Activated gamma-delta T cell treated with Interleukin-2 at 50 U/mL for 16 hours (primary cell): ENCODE results near the gene OGFR.

Experiments used
- DNase-seq: peaks from one replicate; pipeline ENCODE4 v3.0.0-alpha.2; 2020

OGFR gene

DNA sequence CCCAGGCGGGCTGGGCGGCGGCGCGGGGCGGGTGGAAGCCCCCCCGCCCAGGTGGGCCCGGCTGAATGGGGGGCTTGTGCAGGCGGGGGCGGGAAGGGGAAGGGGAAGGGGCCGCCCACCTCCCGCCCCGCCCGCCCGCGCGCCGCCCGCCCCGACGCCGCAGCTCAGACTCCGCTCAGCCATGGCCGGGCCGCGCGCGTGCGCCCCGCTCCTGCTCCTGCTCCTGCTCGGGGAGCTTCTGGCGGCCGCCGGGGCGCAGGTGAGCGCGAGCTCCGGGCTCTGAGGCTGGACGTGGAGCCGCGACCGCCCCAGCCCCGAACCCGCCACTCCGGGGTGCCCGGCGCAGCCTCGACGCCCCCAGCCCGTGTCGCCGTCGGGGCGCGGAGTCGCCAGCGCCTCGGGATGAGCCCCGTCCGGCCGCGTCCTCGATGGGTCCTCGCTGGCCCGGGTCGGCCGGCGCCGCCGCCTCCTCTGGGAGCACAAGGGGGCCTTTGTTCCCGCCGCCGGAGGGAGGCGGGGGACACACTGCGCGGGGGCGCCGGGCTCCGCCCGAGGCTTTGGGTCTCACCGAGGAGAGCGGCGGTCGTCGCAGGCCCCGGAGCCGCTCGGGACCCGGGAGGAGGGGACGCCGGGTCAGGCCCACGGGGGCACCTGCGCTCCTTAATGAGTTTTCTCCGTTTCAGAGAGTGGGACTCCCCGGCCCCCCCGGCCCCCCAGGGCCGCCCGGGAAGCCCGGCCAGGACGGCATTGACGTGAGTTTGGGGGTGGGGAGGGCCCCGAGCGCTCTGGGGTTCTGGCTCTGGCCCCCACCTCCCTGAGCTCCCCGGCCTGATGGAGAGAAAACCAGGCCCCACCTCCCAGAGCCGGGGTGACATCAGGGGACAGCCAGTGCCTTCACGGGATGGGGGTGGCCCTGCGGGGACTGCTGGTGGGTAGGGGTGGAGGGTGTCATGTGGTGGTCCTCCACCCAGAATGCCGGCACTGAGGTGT, 12.5 kb downstream of the OGFR start, which contains the start of gene COL9A3:
Gene COL9A3, plus strand, starts transcription at position 167 of the 990 bp plus-strand sequence. Its CDS starts 15 bp downstream, at position 182.
- no peak for DNase-seq

DNA sequence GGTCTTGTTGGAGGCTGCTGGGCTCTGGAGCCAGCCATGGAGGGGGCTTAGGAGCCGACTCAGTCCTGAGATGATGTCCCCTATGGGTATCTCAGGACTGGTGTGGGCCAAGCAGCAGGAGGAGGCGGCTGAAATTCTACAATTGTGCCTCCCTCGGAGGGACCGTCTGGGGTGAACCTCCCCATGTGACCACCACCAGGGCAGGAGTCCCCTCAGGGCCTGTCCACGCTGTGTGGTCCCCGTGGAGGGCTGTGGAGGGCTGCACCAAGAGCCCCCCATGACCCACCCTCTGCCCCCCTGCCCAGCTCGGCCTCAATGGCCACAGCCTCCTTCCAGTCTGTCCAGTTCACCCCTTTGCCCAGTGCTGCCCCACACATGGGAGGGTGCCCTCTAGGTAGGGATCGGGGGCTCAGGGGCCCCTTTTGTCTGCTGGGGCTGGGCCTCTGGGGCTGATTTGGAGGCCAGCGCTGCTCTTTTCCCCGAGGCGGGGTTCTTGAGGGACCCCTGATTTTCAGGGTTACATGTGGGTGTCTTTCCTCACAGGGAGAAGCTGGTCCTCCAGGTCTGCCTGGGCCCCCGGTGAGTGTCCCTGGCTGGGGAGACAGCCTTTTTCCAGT, 13.4 kb downstream of the OGFR start:
- no peak for DNase-seq

DNA sequence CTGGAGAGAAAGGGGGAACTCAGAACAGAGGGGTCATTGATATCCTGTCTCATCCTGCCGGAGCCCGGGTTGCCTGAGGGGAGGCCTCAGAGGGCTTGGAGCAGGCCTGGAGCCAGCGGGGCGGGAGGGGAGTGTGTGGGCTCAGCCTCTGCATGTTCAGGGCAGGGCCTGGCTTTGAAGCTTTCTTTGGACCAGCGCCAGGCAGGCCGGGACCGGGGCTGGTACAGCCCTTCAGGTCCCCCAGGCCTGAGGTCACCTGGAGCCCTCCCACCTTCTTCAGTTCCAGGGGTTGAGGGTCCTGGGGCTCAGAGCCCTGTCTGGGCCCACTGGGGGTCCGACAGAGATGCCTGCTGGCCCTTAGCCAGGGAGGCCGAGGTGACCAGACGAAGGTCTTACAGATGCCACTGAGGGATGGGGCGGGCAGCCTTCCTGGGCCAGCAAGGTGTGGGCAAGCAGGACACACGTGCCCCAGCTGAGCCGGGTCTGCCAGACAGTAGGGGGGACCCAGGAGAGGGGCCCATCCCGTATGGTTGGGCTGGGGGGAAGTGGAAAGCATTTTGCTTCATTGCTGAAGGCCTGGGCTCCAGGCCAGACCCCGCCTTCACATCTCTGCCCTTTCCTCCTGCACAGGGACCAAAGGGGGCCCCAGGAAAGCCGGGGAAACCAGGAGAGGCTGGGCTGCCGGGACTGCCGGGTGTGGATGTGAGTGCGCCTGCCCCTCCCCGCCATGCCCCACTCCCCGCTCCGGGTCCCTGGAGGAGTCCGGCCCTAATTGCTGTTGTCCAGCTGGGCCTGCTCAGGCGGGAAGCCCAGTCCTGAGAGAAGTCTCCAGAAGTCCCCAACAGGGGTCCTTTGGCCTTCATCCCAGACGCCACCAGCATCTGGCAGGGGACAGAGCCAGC, 14.2 kb downstream of the OGFR start:
- DNase-seq = no peak

- no peak for DNase-seq
These were observed 15.0 kb downstream of the OGFR start for GRCh38 chr20:62819494-62820174.

DNA sequence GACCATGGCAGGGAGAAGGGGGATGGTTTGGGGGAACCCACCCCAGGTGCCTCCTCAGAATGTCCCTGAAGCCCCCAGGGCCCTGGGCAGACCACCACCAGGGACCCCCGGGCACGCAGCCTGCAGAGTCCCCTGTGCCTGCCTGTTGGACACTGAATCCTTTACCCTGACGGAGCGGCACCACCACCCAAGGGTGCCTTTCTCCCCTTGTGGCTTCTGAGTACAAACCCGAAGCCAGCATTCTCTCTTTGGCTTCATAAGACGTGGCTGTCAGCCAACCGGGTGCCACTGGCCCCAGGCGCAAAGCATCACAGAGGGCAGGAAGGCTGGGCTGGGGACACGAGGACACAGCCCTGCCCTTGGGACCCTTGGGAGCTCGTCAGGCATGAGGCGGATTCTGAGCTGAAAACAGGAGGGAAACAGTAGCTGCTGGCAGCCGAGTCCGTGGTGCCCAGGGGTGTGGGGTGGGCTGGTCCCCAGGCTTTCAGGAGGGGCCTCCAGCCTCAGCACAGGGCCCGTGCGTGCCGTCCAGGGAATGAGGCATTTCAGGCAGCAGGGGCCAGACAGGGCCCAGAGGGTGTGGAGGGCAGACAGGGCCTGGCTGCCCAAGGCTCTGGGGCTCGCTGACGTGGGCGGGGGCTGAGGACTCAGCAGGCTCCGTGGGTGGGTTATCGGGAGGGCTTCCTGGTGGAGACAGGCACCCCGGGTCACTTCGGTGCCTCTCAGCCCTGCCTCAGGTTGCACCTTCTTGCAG, 15.8 kb downstream of the OGFR start:
- DNase-seq = no peak

DNA sequence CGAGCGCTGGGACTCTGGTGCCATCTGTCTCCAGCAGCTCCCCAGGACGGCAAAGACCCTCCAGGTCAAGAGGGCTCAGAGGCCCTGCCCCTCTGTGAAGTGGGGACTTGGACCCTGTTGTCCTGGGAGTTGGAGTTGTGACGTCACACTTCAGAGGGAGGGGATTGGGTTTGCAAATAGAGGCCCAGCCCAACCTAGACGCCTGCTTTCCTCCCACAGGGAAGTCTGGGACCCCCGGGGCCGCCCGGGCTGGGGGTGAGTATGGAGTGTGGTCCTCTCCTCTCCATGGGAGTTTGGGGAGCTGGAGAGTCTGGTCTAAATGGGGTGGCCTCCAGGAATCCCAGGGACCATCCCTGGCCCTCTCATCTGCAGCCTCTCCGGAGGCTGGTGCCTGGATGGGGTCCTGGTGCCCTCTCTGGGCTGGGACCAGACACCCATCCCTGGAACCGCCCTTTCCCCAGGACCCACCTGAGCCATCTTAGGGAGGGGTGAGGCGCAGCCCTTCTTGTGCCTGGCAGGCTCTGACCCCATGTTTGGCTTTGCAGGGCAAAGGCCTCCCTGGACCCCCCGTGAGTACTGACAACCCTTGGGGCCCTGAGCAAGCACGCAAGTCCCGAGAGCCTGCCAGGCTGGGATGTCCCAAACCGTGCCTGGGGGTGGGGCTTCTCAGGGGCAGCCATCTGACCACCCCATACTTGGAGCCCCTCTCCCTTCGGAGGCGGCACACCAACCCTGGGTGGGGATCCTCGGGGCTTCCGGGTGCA, 16.5 kb downstream of the OGFR start:
- no peak for DNase-seq

DNA sequence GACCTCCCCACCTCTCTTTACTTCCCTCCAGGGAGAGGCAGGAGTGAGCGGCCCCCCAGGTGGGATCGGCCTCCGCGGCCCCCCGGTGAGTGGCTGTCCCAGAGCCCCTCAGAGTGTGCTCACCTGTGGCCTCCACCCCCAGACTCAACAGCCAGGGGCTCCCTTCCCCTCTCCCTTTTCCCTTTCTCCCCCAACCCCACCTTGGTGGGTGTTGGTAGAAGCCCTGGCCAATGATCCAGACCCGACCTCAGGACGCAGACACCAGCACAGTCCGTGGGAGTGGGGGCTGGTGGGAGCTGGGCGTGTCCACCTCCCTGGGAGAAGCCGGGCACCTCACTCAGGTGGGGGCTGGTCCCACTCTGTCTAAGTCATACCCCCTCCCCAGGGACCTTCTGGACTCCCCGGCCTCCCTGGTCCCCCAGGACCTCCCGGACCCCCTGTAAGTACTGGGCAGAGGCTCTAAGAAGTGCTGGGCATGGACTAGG, 17.1 kb downstream of the OGFR start:
- no peak for DNase-seq

GRCh38 chr20:62822239-62822787, 17.7 kb downstream of the OGFR start:
- no peak for DNase-seq

DNA sequence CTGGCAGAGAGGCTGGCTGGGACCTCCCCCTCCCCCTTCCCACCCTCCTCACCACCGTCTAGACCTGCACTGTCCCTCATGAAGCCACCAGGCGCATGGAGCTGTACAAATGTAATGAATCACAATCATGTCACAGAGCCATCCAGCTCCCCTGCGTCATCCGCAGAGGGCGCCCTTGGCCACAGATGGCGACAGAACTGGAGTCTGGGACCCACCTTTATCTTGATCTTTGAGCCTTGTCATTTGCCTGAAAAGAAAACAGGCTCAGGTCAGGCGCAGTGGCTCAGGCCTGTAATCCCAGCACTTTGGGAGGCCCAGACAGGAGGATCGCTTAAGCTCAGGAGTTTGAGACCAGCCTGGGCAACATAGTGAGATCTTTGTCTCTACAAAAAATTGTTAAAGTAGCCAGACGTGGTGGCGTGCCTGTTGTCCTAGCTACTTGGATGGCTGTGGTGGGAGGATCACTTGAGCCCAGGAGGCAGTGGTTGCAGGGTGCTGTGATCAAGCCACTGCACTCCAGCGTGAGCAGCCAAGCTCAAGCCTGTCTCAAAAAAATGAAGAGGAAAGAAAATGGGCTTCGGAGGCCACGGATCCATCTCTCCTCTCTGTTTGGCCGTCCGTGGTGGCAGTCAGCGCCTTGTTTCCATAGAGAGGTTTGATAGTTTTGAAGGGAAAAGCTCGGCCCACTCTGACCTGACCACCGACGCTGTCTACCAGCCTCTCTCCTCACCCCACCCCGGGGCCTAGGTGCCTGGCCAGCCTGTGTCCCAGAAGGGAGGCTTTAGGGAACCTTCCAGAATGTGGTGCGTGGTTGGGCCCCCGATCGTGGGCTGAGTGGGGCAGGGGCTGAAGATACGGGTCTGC, 18.4 kb downstream of the OGFR start:
- no peak for DNase-seq

DNA sequence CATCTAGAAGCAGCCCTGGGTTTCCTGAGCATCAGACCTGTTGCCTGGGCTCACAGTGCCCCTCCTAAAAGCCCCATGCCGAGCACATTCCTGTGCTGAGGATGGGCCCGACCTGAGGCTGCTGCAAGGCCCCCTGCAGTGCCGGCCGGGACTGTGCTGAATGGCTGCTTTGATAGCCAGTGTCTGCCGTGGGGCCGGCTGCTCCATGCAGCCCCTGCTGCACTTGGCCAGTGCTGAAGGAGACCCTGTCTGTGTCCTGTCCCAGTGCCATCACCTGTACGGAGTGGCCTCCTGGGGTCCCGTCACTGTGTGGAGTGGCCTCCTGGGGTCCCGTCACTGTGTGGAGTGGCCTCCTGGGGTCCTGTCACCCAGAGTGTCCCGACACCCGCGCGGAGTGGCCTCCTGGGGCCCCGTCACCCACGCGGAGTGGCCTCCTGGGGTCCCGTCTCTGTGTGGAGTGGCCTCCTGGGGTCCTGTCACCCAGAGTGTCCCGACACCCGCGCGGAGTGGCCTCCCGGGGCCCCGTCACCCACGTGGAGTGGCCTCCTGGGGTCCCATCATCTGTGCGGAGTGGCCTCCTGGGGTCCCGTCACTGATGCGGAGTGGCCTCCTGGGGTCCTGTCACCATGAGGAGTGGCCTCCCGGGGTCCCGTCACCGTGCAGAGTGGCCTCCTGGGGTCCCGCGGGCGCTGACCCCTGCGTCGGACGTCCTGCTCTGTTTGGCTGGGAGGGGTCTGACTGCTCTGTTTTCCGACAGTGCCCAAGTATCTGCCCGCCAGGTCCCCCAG, 19.2 kb downstream of the OGFR start:
- DNase-seq = no peak

DNA sequence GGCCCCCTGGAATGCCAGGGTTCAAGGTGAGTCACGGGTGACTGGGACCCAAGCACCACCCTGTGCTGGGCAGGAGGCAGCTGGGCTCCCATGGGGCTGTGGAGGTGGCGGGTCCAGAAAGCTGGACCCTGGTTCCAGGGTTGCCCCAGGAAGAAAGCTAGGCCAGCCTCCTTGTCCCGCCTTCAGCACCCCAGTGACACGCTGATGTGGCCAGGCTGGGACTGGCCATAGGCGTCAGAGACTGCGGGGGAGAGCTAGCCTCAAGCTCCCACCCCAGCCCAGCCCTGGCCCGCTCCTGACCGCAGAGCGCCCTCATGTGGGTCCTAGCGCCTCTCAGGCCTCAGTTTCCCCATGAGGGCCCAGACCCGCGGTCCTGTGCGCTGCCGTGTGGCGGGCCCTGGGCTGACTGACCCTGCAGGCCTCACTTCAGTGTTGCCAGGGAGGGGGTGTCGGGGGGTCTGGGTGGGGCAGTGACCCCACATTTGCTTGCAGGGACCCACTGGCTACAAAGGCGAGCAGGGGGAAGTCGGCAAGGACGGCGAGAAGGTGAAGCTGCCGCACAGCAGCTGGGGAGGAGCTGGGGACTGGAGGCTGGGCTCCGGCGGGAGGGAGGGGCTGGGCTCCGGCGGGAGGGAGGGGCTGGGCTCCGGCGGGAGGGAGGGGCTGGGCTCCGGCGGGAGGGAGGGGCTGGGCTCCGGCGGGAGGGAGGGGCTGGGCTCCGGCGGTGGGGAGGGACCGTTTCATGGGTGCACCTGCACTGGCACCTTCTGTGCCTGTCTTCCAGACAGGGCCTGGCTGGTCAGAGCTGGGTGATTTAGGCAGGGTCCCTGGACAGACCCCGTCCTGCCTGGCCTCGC, 20.1 kb downstream of the OGFR start:
- DNase-seq = no peak

- no peak for DNase-seq
These were observed 20.8 kb downstream of the OGFR start for GRCh38 chr20:62825333-62825985.

GRCh38 chr20:62825986-62826645, 21.5 kb downstream of the OGFR start:
- DNase-seq = no peak

DNA sequence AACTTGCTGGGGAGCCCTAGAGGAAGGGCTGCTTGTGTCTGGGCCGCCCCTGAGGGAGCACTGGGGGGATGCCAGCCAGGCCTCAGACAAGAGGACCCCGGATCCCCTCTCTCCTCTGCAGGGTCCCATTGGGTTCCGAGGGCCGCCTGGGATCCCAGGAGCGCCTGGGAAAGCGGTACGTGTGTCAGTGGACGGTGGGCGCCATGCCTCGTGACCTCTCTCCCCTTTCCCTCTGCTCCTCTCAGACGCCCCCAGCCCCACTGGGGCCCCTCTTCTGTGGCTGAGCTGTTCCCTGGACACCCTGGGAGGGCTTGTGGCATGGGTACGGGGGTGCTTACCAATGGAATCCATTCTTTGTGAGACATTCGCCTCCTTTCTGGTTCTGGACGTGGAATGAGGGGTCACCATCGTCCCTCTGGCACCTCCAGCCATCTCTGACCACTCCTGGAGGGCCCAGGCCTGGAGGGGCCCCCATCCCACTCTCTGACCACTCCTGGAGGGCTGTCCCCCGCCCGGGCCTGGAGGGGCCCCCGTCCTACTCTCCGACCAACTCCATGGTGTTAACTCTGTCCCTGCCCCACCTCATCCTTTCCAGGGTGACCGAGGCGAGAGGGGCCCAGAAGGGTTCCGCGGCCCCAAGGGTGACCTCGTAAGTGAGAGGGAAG, 22.1 kb downstream of the OGFR start:
- DNase-seq = no peak

DNA sequence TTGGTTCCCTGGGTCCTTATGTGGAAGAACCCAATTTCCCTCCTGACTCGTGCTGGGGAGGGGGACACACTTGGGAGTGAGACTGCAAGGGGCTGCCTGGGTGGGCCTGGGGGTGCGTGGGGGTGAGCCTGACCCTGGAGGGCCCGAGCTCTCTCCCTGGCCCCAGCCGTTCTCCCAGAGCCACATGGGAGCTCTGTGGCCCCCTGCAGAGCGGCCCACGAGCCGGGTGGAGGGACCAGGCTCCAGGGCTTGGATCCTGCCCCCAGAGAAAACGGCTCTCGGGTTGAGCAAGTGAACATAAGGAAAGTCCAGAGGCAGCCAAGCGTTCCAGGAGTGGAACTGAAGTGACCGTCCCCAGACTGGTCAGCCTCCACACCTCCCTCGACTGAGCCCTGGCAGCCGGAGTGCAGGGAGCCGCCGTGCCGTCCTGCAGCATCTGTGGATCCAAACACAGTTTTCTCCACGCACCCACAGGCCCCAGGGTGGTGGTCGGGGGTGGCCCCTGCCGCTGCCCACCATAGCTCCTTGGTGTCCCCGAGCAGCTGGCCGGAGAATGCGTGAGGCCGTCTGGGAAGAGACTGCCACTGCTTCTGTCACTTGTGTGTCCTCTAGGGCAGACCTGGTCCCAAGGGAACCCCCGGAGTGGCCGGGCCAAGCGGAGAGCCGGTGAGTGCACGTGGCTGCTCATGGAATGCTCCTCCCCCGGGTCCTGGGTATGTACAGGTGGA, 22.8 kb downstream of the OGFR start:
- no peak for DNase-seq
